Esophagus mucosa (tissue), 1 donor: ENCODE measurements around the gene FUT1. TPM values are rescaled to one million over a fixed set of nuclear protein-coding genes. Genes with fewer than 3 reads are reported as not detected.
"Not testable (repeated sequence)": the region's sequence is repeated elsewhere in the genome, so short reads cannot be mapped to it uniquely, and the experiment has no call there.

Experiments
- ATAC-seq: fragments of 200-7000 bp; cut with Tn5 transposase; one replicate; pipeline ENCODE4 v1.9.1; 2020
- total RNA-seq: library from RNA; stranded (reverse); gene quantifications from one replicate; pipeline ENCODE4 v1.2.4, GENCODE V29; 2023
- donor health status: DM: yes; HTN: yes; CAD: no.

Gene FUT1
- total RNA-seq, 1 donor from 2014 or later = 6.1 TPM

GRCh38 chr19:48740164-48740972 is 12.1 kb downstream of the FUT1 start, which contains the start of gene RASIP1:
Gene RASIP1, minus strand, starts transcription at chr19:48740610. Its CDS starts 328 bp downstream, at chr19:48740282.
- ATAC-seq = peak; percentile 1

DNA sequence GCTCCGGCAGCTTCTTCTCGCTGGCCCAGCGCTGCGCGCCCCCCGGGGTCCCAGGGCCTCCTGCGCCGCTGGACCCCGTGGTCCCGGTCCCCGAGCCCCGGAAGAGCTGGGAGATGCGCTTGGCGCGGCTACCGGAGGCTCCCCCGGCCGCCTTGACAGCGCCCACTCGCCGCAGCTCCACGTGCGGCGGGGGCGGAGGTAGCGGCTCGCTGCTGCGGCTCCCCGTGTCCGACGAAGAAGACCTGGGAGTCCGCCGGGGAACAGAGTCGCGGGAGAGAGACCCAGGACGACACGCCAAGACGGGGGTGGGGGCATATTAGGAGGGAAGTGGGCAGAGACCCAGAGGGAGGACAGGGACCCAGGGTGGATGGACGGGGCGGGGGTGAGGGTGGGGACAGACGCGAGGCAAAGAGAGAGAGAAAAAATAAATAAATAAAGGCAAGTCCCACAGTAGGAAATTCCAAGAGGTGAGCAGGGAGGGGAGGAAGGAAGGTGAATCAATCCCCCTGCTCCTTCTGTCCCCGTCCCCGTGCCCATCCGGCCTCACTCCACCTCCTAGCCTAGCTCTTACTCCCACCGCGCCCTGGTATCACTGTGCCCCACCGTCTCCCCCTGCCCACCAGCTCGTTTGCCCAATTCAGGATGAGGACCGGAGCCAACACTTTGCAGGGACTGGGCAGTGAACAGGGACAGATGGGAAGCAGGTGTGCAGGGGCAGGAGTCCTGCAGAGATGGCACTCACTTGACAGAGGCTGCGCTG is 12.9 kb downstream of the FUT1 start:
- ATAC-seq = peak; percentile 0

DNA sequence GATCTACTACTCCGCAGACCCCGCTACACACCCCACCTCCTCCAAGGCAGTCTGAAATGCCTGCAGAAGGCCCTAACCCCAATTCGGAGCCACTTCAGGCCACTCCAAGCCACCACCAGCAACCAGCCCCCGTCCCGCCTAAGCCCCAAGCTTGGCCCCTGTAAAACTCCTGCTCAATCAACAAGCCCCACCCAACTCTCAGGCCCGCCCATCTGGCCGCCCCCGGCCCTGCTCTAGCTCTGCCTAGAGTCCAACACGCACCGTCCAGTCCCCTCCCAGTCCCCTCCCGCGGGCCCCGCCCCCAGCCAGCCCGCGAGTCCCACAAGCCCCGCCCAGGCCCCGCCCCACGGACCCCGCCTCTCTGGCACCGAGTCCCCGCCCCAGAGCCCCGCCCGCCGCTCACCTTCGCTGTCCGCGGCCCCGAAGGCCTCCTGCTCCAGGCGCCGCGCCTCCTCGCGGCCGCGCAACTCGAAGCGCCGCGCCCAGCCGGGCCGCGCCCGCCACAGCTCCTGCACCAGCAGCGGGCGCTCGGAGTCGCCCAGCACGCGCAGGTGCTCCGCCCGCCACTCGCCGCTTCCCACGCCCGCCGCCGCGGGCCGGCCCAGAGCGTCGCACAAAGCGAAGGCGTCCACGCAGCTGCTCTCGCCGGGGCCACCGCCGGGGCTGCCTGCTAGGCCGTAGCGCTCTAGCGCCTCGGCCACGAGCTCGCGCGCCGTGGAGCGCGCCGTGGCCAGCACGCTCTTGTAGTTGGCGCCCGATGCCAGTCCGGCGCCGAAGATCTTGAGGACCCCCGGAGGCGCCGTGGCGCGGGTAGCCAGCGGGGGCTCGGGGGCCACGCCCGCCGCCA is 13.7 kb downstream of the FUT1 start:
- ATAC-seq = peak; percentile 85

DNA sequence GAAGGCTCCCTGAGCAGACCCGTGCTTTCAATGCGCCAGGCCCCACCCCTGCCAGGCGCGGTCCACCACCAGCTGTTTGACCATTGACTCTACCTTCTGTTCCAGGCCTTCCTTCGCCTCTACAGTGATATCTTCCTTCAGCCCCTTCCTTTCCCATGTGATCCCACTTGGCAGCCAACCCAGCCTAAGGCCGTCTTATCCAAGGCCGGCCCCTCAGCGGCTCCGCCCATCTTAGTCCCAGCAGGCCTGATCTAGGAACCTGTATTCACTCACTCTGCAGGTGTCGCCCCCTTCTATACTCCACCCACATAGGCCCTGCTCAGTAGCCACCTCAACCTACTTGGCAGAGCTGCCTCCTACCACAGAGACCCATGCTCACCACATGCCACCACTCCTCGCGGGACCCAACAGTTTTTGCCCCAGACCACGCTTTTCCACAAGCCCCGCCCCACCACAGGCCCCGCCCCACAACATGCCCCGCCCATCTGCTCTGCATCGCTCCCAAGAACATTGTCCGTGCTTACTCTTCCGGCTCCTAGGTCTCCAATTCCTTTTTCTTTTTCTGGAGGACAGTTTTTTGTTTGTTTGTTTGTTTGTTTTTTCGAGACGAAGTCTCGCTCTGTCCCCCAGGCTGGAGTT is 15.0 kb downstream of the FUT1 start:
- no peak for ATAC-seq

DNA sequence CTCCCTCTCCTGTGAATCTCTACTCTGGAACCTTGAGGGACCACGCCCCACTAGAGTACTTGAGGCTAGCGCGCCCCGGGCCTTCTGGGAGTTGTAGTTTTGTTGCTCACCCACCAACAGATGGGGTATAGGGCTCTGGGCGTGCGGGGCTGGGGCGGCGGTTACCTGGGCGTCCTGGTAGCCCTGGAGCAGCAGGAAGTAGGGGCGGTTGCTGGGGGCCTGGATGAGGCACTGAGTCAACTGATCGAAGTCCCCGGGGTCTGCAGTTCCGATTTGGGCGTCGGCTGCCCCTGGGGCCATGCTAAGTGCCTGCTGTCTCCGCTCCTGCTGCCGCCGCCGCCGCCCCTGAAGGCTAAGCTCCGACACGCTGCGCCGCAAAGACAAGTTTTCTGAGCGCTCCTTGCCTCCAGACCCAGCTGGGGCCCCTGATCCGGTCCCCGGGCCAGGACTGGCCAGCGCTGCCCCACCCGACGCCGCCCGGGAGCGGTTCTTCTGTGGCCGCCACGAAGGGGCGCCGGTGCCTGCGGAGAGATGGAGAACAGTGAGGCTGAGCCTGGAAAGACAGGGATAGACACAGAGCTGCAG is 17.3 kb downstream of the FUT1 start:
- peak; percentile 19 for ATAC-seq

DNA sequence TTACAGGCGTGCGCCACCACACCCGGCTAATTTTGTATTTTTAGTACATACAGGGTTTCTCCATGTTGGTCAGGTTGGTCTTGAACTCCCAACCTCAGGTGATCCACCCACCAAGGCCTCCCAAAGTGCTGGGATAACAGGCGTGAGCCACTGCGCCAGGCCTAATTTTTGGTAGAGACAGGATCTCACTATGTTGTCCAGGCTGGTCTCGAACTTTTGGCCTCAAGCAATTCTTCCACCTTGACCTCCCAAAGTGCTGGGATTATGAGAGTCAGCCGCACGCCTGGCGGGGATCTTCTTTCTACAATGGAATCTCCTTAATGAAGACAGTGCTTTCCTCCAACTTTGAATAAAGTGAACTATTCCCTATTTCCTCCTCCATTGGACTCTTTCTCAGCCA is 17.8 kb downstream of the FUT1 start:
- ATAC-seq = no peak

GRCh38 chr19:48731452-48731851 is 21.0 kb downstream of the FUT1 start:
- ATAC-seq = no peak

DNA sequence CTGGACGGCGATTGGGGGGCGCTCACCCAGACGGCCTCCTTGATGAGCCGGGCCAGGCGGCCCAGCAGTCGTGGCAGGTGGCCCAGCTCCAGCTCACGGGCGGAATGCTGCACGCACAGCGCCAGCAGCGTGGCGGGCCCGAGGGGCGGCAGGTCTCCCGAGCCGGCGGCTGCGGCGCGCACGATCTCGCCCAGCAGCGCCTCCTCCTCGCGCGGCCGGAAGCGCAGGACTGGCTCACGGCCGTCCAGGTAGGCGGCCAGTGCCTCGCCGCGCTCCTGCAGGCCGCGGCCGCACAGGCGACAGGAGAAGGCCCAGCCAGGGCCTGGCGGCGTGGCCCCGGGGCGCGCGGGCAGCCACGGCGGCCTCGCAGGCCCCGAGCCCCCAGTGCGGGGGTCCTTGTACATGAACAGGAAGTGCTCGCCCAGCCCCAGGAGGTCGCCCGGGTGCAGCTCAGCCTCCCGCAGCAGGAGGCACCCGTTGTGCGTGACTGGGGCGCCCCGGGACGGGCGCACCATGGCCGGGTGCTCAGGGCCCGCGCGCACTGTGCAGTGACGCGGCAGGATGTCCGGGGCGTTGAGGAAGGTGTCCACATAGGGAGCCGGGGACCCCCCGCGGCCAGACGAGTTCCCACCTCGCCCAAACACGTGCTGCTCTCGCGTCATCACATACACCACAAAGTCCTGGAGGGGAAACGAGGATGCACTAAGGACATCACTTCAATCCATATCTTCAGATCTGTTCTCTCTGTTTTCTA is 23.4 kb downstream of the FUT1 start:
- peak; percentile 41 for ATAC-seq

GRCh38 chr19:48726556-48726955 is 25.9 kb downstream of the FUT1 start:
- peak; percentile 29 for ATAC-seq

DNA sequence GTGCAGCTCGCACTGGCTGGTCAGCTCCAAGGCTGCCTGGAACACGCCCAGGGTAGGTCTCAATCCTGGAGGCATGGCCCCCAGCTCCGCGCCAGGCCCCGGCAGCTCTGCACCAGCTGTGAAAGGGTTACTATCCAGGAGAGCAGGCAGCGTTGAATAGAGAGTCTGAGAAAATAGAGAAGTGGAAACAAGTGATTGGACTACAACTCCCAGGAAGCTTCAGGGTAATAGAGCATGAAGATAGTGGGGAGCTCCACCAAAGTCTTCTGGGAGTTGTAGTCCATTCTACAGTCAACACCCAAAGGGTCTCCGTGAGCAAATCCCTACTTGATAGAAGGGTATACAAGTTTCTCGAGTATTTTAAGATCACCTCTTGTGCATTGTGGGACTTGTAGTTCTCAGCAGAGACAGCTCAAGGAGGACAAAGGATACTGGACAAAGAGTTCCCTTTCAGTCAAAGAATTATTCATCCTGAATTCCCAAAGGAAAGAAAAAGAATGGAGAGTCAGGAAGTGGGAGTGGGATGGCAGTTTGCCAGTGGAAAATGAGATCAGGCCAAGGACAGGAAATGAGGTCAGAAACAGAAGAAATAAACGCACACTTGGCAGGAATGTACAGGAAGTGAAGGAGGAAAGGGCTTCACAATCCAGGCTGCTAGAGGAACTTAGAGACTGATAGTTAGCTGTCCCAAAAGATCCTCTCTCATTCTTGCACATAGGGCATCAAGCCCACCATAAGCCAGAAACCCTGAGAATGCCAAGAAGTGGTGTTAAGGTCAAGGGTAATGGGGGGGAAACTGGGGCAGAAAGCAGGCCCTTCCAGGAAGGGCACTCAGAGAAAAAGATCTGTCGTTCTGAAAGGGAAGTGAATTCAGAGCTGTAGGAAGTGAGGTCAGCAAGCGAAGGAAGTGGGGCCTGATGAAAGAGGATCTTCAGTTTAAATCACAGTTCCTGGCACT is 27.4 kb downstream of the FUT1 start:
- peak; percentile 13 for ATAC-seq

- no peak for ATAC-seq
These were observed 30.2 kb downstream of the FUT1 start for GRCh38 chr19:48722196-48722708.

GRCh38 chr19:48720613-48721296 is 31.7 kb downstream of the FUT1 start:
- peak; percentile 76 for ATAC-seq

- ATAC-seq = peak; percentile 1
These were observed 32.2 kb downstream of the FUT1 start for GRCh38 chr19:48720251-48720612.

- ATAC-seq = no peak
These were observed 32.9 kb downstream of the FUT1 start, which contains the start of gene MAMSTR for GRCh38 chr19:48719263-48720171. Gene MAMSTR, minus strand, starts transcription at chr19:48719725. Its CDS starts 694 bp downstream, at chr19:48719031.

DNA sequence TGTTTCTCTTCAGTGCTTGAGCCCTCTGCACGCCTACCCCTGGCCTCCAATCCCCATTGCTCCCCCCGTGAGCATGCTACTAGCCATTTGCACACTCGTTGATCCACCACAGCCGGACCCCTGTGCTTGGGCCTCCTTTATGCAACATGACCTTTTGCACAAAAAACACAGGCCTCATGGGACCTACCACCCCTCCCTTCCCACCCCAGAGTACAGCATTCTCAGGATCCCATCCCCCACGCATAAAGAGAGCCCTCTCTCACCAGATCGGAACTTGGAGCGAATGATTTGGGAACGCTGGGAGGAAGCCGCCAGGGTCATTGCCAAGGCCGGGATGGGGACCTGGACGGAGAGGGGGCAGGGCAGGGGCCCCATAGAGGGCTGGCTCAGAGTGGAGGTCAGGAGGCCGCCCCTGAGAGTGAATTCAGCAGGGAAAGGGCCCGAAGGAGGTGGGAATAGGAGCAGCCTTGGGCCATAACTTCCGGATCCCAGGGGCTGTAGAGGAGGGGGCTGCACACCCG is 33.7 kb downstream of the FUT1 start:
- no peak for ATAC-seq

GRCh38 chr19:48718106-48718505 is 34.3 kb downstream of the FUT1 start:
- ATAC-seq = not testable (repeated sequence)

DNA sequence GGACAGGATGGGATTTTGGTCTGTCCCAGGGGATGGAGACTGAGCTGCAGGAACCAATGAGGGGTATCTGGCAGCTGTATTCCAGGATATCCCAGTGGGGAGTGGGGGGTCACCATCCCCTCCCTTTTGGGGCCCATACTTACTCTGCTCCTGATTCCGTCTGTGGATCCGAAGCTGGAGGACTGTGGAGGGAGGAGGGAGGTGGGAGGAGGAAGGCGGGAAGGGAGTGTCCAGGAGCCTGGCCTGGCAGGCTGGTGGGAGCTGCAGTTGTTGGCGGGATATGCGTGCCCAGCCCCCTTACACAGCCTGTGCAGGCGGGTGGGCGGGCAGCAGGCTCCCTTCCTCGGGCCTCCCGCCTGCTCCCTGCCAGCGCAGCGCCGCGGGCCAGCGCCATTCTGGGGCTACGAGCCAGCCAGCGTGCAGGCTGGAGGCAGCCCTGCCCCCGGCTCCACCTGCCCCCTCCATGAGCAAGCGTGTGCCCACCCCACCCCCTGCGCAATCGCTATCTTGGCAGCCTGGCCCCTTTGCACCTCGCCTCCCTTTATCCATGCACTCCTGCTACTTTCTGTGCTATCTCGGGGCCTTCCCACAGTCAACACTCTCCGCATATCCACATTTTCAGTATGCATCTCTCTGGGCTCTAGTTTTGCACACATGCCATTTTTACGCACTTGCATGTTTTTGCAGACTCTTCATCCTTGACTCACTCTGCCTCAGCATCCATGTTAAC is 35.7 kb downstream of the FUT1 start:
- no peak for ATAC-seq
